Osteocyte (in vitro differentiated cells): ENCODE results near the gene LIPK. TPM values are rescaled to one million over a fixed set of nuclear protein-coding genes. Genes with fewer than 3 reads are reported as not detected.
"Not testable (repeated sequence)": the region's sequence is repeated elsewhere in the genome, so short reads cannot be mapped to it uniquely, and the experiment has no call there.

Experiments
- DNase-seq: peaks from one replicate; pipeline ENCODE4 v3.0.0; 2021; ENCODE audit warnings: mixed read lengths; ENCODE audit not compliant: unreplicated experiment; ENCODE audit errors: extremely low spot score
- H3K27ac Mint-ChIP-seq: one replicate; pipeline ENCODE4 v1.8.0; 2021; ENCODE audit warnings: mild to moderate bottlenecking, mixed read lengths; ENCODE audit not compliant: unreplicated experiment
- H3K27me3 Mint-ChIP-seq: one replicate; pipeline ENCODE4 v1.8.0; 2021; ENCODE audit warnings: mixed read lengths; ENCODE audit not compliant: unreplicated experiment
- H3K36me3 Mint-ChIP-seq: one replicate; pipeline ENCODE4 v1.8.0; 2021; ENCODE audit warnings: mixed read lengths; ENCODE audit not compliant: unreplicated experiment
- H3K4me1 Mint-ChIP-seq: one replicate; pipeline ENCODE4 v1.8.0; 2021; ENCODE audit warnings: mixed read lengths; ENCODE audit not compliant: unreplicated experiment
- H3K4me3 Mint-ChIP-seq: one replicate; pipeline ENCODE4 v1.8.0; 2021; ENCODE audit warnings: mild to moderate bottlenecking, moderate library complexity, mixed read lengths; ENCODE audit not compliant: unreplicated experiment
- H3K9me3 Mint-ChIP-seq: one replicate; pipeline ENCODE4 v1.8.0; 2021; ENCODE audit warnings: mixed read lengths; ENCODE audit not compliant: unreplicated experiment
- total RNA-seq: library from RNA; stranded (reverse); gene quantifications from 2 replicates; pipeline ENCODE4 v1.2.1, GENCODE V29; 2021
- TF ChIP-seq, protein P1 (sequence below): fragments of 200-600 bp; sonication (generic); IDR thresholded peaks from 2 replicates; pipeline ENCODE4 v1.5.0; 2021; ENCODE audit warnings: antibody characterized with exemption, mild to moderate bottlenecking, moderate library complexity

The LIPK gene
- total RNA-seq, 1 donor from 2014 or later: not detected

DNA sequence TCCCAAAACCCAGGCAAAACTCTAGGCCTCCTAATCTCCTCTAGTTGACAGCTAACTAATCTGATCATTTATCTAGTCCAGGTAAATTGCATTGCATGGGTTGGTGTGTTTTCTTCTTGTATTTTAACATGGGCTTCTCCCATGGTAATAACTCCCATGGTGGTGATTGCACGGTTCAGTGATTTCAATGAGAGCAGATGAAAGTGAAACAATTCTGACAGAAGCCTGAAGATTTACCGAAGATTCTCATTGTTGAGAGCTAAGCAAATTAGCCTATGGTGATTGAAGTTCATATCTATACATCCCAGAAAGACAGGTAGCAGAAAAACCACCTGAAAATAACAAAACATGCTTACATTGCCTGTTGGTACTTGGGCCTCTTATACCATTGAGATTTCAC lies 27.2 kb downstream of the LIPK start:
- Mint-ChIP-seq H3K27me3 (peaks cover 13% of the 10 kb centered on the region), H3K36me3 (no peaks in the 10 kb centered on the region), H3K4me1 (no peaks in the 10 kb centered on the region), H3K27ac (no peak overlapping the region), H3K4me3 (no peak overlapping the region), H3K9me3 (no peaks in the 10 kb centered on the region)
- no peak for DNase-seq
- TF ChIP-seq, protein P1, sequence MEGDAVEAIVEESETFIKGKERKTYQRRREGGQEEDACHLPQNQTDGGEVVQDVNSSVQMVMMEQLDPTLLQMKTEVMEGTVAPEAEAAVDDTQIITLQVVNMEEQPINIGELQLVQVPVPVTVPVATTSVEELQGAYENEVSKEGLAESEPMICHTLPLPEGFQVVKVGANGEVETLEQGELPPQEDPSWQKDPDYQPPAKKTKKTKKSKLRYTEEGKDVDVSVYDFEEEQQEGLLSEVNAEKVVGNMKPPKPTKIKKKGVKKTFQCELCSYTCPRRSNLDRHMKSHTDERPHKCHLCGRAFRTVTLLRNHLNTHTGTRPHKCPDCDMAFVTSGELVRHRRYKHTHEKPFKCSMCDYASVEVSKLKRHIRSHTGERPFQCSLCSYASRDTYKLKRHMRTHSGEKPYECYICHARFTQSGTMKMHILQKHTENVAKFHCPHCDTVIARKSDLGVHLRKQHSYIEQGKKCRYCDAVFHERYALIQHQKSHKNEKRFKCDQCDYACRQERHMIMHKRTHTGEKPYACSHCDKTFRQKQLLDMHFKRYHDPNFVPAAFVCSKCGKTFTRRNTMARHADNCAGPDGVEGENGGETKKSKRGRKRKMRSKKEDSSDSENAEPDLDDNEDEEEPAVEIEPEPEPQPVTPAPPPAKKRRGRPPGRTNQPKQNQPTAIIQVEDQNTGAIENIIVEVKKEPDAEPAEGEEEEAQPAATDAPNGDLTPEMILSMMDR: no peak

DNA sequence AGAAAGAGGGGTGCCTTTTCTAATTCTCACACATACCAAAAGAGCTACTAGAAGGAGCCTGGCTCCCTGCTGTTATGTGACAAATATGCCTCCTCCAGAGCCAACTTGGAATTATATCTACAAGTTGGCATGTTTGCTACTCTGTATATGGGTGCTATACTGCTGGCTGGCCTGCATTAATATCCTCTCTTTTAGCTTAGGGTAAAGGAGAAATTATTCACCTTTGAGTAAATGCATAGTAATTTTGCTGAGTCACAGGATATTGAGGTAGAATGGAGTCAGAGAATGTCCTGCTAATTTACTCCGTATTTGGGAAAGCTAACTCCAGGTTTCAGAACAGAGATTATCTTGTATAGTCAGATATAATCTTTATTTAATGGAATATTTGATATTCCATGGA lies 29.6 kb downstream of the LIPK start:
- Mint-ChIP-seq H3K9me3 (no peaks in the 10 kb centered on the region), H3K27me3 (peaks cover 28% of the 10 kb centered on the region), H3K4me1 (no peaks in the 10 kb centered on the region), H3K27ac (no peak overlapping the region), H3K36me3 (no peaks in the 10 kb centered on the region), H3K4me3 (no peak overlapping the region)
- TF ChIP-seq, protein P1: no peak
- DNase-seq: no peak

DNA sequence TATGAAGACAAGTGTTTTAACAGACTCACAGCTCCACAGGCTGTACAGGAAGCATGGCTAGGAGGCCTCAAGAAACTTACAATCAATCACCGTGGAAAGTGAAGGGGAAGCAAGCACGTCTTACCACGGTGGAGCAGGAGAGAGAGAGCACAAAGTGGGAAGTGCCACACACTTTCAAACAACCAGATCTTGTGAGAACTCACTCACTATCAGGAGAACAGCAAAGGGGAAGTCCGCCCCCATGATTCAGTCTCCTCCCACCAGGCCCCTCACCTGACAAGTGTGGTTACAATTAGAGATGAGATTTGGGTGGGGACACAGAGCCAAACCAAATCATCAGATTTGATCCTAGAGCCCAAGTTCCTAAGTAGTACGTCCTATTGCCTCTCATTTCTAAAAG lies 35.9 kb downstream of the LIPK start:
- not testable (repeated sequence) for H3K27ac Mint-ChIP-seq, H3K4me3 Mint-ChIP-seq, H3K36me3 Mint-ChIP-seq, H3K4me1 Mint-ChIP-seq, DNase-seq
- H3K9me3 Mint-ChIP-seq: peaks cover 14% of the 10 kb centered on the region
- peaks cover 58% of the 10 kb centered on the region for H3K27me3 Mint-ChIP-seq

DNA sequence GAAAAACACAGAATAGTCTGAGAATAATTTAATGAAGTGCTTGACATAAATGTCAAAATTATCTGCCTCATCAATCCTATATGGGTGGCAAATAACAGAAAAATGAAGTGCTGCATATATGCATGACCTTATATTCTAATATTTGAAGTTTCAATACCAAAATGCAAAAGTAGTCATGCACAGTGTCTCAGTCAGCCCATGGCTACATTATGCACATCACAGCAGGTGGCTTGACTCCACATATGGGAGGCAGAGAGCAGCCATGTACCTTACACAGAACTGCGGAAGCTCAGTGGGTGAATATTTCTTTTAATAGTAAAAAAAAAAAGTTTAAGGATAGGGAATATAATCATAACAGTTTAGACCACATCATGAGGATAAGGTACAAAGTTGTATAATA lies 36.4 kb downstream of the LIPK start:
- DNase-seq: no peak
- Mint-ChIP-seq H3K27ac (no peak overlapping the region), H3K9me3 (peaks cover 14% of the 10 kb centered on the region), H3K27me3 (peaks cover 60% of the 10 kb centered on the region), H3K4me3 (no peak overlapping the region), H3K4me1 (no peaks in the 10 kb centered on the region), H3K36me3 (no peaks in the 10 kb centered on the region)
- TF ChIP-seq, protein P1: no peak

DNA sequence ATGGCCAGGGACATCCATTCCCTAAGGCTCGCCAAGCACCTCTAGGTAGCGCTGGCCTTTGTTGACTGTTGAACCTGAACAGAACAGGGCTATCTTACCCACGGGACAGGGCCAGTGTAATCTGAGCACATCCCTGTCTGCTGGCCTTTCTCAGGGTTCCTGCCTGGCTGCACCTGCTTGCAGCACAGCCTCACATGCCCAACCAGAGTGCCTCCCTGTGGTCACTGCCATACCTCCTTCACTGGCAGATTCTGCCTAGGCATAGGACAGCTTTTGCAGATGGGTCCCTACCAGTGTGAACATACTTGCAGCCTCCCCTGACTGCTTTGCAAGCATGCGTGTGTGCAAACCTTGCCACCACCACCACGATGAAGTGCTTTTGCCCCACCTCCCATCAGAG lies 38.0 kb downstream of the LIPK start:
- TF ChIP-seq, protein P1: no peak
- Mint-ChIP-seq H3K9me3 (peaks cover 17% of the 10 kb centered on the region), H3K27ac (no peak overlapping the region), H3K4me3 (no peak overlapping the region), H3K4me1 (no peaks in the 10 kb centered on the region), H3K36me3 (no peaks in the 10 kb centered on the region), H3K27me3 (peaks cover 46% of the 10 kb centered on the region)
- DNase-seq: no peak

DNA sequence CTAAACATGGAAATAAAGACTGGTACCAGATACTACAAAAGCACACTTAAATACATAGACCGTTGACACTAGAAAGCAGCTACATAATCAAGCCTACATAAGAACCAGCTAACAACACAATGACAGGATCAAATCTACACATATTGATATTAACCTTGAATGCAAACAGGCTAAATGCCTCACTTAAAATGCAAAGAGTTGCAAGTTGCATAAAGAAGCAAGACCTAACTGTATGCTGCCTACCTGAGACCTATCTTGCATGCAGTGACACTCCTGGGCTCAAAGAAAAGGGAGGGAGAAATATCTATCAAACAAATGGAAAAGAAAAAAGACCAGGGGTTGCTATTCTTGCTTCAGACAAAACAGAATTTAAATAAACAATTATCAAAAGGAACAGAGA lies 39.6 kb downstream of the LIPK start:
- Mint-ChIP-seq H3K9me3 (peaks cover 19% of the 10 kb centered on the region), H3K27me3 (peaks cover 37% of the 10 kb centered on the region), H3K4me1 (no peaks in the 10 kb centered on the region), H3K27ac (no peak overlapping the region), H3K4me3 (no peak overlapping the region), H3K36me3 (no peaks in the 10 kb centered on the region)
- TF ChIP-seq, protein P1: no peak
- no peak for DNase-seq
